Measurements from ENCODE around the gene KCNK3.
"Not testable (repeated sequence)": the region's sequence is repeated elsewhere in the genome, so short reads cannot be mapped to it uniquely, and the experiment has no call there.

DNA sequence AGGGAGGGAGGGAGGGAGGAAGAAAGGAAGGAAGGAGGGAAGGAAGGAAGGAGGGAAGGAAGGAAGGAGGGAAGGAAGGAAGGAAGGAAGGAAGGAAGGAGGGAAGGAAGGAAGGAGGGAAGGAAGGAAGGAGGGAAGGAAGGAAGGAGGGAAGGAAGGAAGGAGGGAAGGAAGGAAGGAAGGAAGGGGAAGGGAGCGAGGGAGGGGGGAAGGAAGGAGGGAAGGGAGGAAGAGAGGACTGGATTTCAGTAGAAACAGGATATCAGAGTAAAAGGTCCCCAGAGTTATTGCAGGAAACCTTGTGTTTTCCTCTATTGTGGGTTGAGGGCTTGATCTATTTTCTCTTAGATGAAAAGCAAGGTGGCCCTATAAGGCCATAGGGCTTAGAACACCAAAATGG lies 37.4 kb upstream of the KCNK3 start:
- TF ChIP-seq, protein P1, sequence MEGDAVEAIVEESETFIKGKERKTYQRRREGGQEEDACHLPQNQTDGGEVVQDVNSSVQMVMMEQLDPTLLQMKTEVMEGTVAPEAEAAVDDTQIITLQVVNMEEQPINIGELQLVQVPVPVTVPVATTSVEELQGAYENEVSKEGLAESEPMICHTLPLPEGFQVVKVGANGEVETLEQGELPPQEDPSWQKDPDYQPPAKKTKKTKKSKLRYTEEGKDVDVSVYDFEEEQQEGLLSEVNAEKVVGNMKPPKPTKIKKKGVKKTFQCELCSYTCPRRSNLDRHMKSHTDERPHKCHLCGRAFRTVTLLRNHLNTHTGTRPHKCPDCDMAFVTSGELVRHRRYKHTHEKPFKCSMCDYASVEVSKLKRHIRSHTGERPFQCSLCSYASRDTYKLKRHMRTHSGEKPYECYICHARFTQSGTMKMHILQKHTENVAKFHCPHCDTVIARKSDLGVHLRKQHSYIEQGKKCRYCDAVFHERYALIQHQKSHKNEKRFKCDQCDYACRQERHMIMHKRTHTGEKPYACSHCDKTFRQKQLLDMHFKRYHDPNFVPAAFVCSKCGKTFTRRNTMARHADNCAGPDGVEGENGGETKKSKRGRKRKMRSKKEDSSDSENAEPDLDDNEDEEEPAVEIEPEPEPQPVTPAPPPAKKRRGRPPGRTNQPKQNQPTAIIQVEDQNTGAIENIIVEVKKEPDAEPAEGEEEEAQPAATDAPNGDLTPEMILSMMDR (IDR thresholded peaks at IDR 0.05) = not testable (repeated sequence)
- TF ChIP-seq POLR2A (IDR thresholded peaks at IDR 0.05) = not testable (repeated sequence)
